Measurements from ENCODE around the gene VAMP7. TPM values are rescaled to one million over a fixed set of nuclear protein-coding genes. Genes with fewer than 3 reads are reported as not detected.
"Not testable (repeated sequence)": the region's sequence is repeated elsewhere in the genome, so short reads cannot be mapped to it uniquely, and the experiment has no call there.

The VAMP7 gene
- total and polyA plus RNA-seq, 2 of the 8 experiments (the other 6 are each of a cell fraction or from before 2014, with no cell fraction given): 14.2 to 22.1 TPM

DNA sequence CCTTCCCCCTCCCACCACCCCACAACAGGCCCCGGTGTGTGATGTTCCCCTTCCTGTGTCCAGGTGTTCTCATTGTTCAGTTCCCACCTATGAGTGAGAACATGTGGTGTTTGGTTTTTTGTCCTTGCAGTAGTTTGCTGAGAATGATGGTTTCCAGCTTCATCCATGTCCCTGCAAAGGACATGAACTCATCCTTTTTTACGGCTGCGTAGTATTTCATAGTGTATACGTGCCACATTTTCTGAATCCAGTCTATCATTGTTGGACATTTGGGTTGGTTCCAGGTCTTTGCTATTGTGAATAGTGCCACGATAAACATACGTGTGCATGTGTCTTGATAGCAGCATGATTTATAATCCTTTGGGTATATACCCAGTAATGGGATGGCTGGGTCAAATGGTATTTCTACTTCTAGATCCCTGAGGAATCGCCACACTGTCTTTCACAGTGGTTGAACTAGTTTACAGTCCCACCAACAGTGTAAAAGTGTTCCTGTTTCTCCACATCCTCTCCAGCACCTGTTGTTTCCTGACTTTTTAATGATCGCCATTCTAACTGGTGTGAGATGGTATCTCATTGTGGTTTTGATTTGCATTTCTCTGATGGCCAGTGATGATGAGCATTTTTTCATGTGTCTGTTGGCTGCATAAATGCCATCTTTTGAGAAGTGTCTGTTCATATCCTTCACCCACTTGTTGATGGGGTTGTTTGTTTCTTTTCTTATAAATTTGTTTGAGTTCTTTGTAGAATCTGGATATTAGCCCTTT, 49.9 kb downstream of the VAMP7 start:
- H3K4me2 ChIP-seq (ENCODE audit: insufficient read depth in 1 of 2, low read depth in 2 of 2, low read length in 2 of 2); H4K8ac ChIP-seq (ENCODE audit: extremely low read depth, insufficient read depth, low read length); H3K27ac ChIP-seq (ENCODE audit: low read depth, low read length); H3K56ac ChIP-seq (replicated peaks; ENCODE audit: insufficient read length, low read depth, low read length); H3K14ac ChIP-seq (ENCODE audit: insufficient read length); H2BK120ac ChIP-seq (replicated peaks; ENCODE audit: low read depth, low read length); H2AFZ ChIP-seq (ENCODE audit: low read length); H3K23me2 ChIP-seq (ENCODE audit: low read depth, low read length); H3K79me1 ChIP-seq (ENCODE audit: low read depth, low read length); H3K4me1 ChIP-seq (replicated peaks in 1 of 4; ENCODE audit: control insufficient read depth in 3 of 4, insufficient read depth in 4 of 4, low read length in 3 of 4); H3K23ac ChIP-seq (ENCODE audit: insufficient read length); H3K18ac ChIP-seq (ENCODE audit: extremely low read depth, low read length); CTCF ChIA-PET (ENCODE audit: partially characterized antibody); H4K20me1 ChIP-seq (replicated peaks in 1 of 2; ENCODE audit: control insufficient read depth in 1 of 2, insufficient read depth in 2 of 2, low read length in 2 of 2); H2BK5ac ChIP-seq (ENCODE audit: low read depth, low read length); H2BK20ac ChIP-seq (ENCODE audit: low read length); H3K4ac ChIP-seq (replicated peaks; ENCODE audit: insufficient read length, low read depth, low read length); POLR2A ChIA-PET (ENCODE audit: partially characterized antibody); H3K79me2 ChIP-seq (ENCODE audit: control insufficient read depth in 1 of 2, insufficient read depth in 2 of 2, low read length in 2 of 2); FAIRE-seq; H3K9ac ChIP-seq (replicated peaks in 1 of 4; ENCODE audit: extremely low read depth in 1 of 4, low read depth in 3 of 4, low read length in 3 of 4); DNase-seq (ENCODE audit: low read depth in 1 of 2, low spot score in 2 of 2); H3K36me3 ChIP-seq (ENCODE audit: control insufficient read depth in 2 of 4, insufficient read depth in 4 of 4, low read length in 3 of 4); H4K91ac ChIP-seq (replicated peaks; ENCODE audit: insufficient read length, low read length); H4K5ac ChIP-seq (ENCODE audit: insufficient read length, low read depth, low read length); H3K4me3 ChIP-seq (ENCODE audit: extremely low read depth in 1 of 4, insufficient read depth in 2 of 4, low read depth in 3 of 4, low read length in 4 of 4); H3K27me3 ChIP-seq (replicated peaks in 1 of 4; ENCODE audit: control insufficient read depth in 3 of 4, extremely low read depth in 1 of 4, insufficient read depth in 3 of 4, low read length in 3 of 4); H2BK15ac ChIP-seq (ENCODE audit: low read length); H2AK5ac ChIP-seq (ENCODE audit: low read depth, low read length); H2BK12ac ChIP-seq (ENCODE audit: low read depth, low read length): not testable (repeated sequence)
- WGBS, 2 experiments (ENCODE audit: extremely low coverage in 1 of 2, insufficient coverage in 1 of 2, insufficient read length in 1 of 2, insufficient replicate concordance in 2 of 2, low coverage in 1 of 2, low lambda C conversion rate in 2 of 2, missing lambda C conversion rate in 1 of 2): 88% methylated on average over 7 of the region's 8 CpGs; no CpG with 5 or more reads in 1 of the 2 experiments
- peaks cover 24 to 26% of the 10 kb centered on the region in 2 experiments for H3K9me3 ChIP-seq (ENCODE audit: insufficient read depth in 2 of 2, low read depth in 1 of 2, low read length in 1 of 2)
